Colon (tissue), 2 donors: Measurements from ENCODE around the gene TOP1.

Experiments
- FAIRE-seq: peaks from 2 replicates; lab custom pipeline; 2012; peaks lifted over from hg19 to GRCh38; lab: Jason Lieb, UNC
- donor health status: control.
- donor health status: control.

Gene TOP1

GRCh38 chr20:41147767-41148191, 119.2 kb downstream of the TOP1 start:
- no peak for FAIRE-seq

GRCh38 chr20:41148942-41149341, 120.3 kb downstream of the TOP1 start:
- no peak for FAIRE-seq

DNA sequence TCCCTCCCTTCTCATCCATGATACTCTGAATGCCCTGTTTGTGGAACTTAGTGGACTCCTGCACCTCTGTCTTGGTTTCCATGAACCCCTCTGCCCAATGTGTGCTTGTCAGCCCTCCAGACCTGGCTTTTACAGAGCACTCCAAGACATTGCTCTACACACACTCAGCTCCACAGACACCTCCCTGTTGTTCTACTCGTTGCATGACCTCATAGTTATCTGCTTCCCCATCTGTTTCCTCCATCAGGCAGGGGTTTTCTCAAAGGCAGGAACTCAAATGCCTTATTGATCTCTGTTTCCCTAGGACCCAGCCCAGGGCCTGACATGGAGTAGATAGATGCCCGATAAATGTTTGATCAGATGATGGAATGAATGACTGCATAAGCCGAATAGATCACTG, 122.0 kb downstream of the TOP1 start:
- FAIRE-seq: no peak

- FAIRE-seq: no peak
These were observed 122.7 kb downstream of the TOP1 start for GRCh38 chr20:41151134-41151869.

DNA sequence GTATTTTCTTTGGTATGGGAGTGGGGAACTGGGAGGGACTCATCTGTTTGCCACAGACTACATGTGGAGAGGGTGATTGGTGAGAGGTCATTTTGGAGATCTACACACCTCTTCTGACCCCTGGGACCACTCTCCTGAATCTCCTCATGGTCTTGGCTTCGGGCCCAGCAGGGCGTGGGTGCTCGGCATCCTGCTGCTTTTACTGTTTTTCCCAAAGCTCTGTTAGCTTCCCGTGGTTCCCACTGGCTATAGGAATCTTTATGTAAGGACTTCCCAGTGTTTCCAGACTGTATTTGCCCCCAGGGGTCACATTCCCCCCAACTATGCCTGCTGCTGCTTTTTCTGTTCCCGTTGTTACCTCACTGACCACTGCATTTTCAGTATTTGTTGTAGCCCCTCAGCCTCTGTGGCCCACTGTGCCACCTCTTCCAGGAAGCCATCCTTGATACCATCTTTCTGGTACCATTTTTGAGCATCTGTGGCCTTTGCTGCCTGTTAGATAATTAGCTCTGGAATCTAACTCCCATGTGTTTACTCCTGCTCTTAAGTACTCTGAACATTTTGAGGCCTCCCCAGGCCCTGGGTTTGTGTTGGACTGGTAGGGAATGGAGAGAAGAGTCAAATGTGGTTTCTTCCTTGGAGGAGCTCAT, 123.6 kb downstream of the TOP1 start:
- no peak for FAIRE-seq

GRCh38 chr20:41154436-41155176, 126.0 kb downstream of the TOP1 start:
- FAIRE-seq: no peak

GRCh38 chr20:41155261-41155660, 126.6 kb downstream of the TOP1 start:
- no peak for FAIRE-seq

GRCh38 chr20:41158082-41158625, 129.5 kb downstream of the TOP1 start:
- no peak for FAIRE-seq

GRCh38 chr20:41159547-41159946, 130.9 kb downstream of the TOP1 start:
- FAIRE-seq: no peak

- FAIRE-seq: no peak
These were observed 132.1 kb downstream of the TOP1 start for GRCh38 chr20:41160686-41161085.

GRCh38 chr20:41161886-41162285, 133.3 kb downstream of the TOP1 start:
- FAIRE-seq: no peak

DNA sequence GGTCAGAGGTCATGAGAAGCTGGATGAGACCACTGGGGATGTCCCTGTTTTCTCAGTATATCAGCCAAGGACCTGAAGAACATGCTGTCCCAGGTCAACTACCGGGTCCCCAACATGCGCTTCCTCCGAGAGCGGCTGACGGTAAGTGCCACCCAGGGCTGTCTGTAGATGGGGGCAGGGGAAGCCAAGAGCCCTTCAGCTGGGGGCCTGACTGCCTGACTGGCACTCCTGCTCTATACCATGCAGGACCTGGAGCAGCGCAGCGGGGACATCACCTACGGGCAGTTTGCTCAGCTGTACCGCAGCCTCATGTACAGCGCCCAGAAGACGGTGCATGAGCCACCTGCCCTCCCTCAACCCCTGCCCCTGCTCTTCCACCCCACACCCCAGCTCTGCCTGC, 133.8 kb downstream of the TOP1 start:
- no peak for FAIRE-seq

DNA sequence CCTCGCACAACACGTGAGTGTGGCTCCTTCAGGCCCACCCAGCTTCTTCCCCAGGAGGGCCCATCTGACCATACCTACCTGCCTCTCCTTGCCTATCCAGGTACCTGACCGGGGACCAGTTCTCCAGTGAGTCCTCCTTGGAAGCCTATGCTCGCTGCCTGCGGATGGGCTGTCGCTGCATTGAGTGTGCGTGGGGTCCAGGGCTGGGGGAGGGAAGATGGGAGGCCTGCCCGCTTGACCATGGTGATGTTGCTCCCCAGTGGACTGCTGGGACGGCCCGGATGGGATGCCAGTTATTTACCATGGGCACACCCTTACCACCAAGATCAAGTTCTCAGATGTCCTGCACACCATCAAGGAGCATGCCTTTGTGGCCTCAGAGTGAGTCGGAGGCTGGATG, 135.2 kb downstream of the TOP1 start:
- no peak for FAIRE-seq

- FAIRE-seq: no peak
These were observed 136.6 kb downstream of the TOP1 start for GRCh38 chr20:41165001-41165882.

DNA sequence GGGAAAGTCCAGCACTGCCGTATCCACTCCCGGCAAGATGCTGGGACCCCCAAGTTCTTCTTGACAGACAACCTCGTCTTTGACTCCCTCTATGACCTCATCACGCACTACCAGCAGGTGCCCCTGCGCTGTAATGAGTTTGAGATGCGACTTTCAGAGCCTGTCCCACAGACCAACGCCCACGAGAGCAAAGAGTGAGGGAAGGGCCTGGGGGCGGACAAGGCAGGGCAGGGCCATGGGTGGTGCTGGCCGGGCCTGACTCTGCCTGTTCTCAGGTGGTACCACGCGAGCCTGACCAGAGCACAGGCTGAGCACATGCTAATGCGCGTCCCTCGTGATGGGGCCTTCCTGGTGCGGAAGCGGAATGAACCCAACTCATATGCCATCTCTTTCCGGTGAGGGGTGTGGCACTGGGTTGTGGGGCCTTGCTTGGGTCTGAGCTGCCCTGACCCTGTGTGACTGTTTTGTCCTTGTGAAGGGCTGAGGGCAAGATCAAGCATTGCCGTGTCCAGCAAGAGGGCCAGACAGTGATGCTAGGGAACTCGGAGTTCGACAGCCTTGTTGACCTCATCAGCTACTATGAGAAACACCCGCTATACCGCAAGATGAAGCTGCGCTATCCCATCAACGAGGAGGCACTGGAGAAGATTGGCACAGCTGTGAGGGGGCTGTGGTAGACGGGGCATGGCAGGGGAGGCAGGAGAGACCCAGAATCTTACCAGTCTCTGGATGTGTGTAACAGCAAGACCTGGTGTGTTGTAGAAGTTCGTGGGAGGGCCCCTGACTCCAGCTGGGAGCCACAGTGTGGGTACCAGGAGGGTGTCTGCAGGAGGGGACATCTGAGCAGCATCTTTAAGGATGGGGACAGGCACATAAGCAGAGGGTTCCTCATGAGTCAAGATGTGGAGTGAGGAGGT, 137.8 kb downstream of the TOP1 start:
- FAIRE-seq: no peak

DNA sequence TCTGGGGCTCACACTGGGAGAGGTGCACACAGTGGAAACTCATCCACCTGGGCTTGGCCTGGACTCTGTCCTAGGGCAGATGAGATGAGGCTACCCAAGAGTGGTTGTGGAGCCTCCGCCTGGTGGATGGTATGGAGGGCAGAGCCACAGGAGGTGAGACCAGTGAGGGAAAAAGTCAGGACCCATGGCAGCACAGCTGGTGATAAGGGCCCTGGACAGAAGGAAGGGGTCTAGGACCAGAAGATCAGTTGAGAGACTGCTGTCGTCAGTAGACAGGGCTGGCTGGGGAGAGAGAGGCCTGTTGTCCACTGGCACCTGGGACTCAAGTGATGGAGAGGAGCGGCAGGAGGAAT, 138.5 kb downstream of the TOP1 start:
- FAIRE-seq: no peak

DNA sequence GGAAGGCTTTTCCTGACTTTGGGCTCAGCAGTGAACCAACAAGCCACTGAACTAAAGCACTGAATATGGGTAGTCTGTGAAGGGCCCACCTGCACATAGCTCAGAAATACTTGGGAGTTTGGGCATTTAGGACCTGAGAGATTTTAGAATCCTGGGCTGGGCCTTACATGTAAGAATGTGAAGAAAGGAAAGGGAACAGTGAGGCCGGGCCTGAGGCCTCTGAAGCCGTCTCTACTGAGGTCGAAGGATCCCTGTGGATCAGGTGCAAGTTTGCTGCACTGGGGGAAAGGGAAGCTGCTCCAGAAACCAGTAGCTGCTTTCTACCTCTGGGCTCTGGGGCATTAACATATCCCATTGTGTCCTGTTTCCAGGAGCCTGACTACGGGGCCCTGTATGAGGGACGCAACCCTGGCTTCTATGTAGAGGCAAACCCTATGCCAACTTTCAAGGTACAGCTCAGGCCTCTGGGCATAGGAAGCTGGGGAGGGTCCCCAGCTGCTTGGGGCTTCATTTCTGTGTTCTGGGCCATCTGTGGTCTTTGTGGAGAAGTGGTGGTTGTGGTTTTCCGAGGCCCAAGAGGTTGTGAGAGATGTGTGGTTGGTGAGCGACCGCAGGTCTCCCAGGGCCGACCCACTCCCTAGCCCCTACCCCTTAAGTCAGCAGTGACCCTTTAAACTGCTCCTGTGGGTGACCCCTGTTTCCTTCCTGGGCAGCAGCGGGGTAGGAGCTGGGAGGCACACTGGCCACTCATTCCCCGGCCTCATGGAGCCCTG, 139.0 kb downstream of the TOP1 start:
- no peak for FAIRE-seq

GRCh38 chr20:41168281-41169161, 139.9 kb downstream of the TOP1 start:
- FAIRE-seq: no peak

- no peak for FAIRE-seq
These were observed 140.6 kb downstream of the TOP1 start for GRCh38 chr20:41169162-41169690.
